ENCODE measurements around the gene MGAT4C. TPM values are rescaled to one million over a fixed set of nuclear protein-coding genes. Genes with fewer than 3 reads are reported as not detected.

The MGAT4C gene
- total RNA-seq, 2 donors from 2014 or later, result not detected

GRCh38 chr12:86249851-86250250, 6.3 kb downstream of the MGAT4C start:
- no peaks in the 10 kb centered on the region for H3K27me3 Mint-ChIP-seq
- H3K9me3 Mint-ChIP-seq, result peaks cover 17% of the 10 kb centered on the region
- H3K27ac Mint-ChIP-seq, result no peak overlapping the region
- no peak for ATAC-seq (replicated peaks)
- H3K4me1 Mint-ChIP-seq, result no peaks in the 10 kb centered on the region
- no peak overlapping the region for H3K4me3 Mint-ChIP-seq
- no peaks in the 10 kb centered on the region for H3K36me3 Mint-ChIP-seq (ENCODE audit: low read depth)

GRCh38 chr12:86249276-86249675, 6.9 kb downstream of the MGAT4C start:
- no peak overlapping the region for H3K27ac Mint-ChIP-seq
- H3K4me1 Mint-ChIP-seq, result no peaks in the 10 kb centered on the region
- ATAC-seq (replicated peaks), result no peak
- no peaks in the 10 kb centered on the region for H3K27me3 Mint-ChIP-seq
- H3K9me3 Mint-ChIP-seq, result peaks cover 19% of the 10 kb centered on the region
- no peak overlapping the region for H3K4me3 Mint-ChIP-seq
- H3K36me3 Mint-ChIP-seq (ENCODE audit: low read depth), result no peaks in the 10 kb centered on the region

- no peak for ATAC-seq (replicated peaks)
- H3K27ac Mint-ChIP-seq, result no peak overlapping the region
- no peak overlapping the region for H3K4me3 Mint-ChIP-seq
- H3K27me3 Mint-ChIP-seq, result no peaks in the 10 kb centered on the region
- no peaks in the 10 kb centered on the region for H3K36me3 Mint-ChIP-seq (ENCODE audit: low read depth)
- H3K4me1 Mint-ChIP-seq, result no peaks in the 10 kb centered on the region
- H3K9me3 Mint-ChIP-seq, result peaks cover 20% of the 10 kb centered on the region
These were observed 8.3 kb downstream of the MGAT4C start for GRCh38 chr12:86247871-86248270.

- H3K27ac Mint-ChIP-seq, result no peak overlapping the region
- no peaks in the 10 kb centered on the region for H3K36me3 Mint-ChIP-seq (ENCODE audit: low read depth)
- ATAC-seq (replicated peaks), result no peak
- H3K4me1 Mint-ChIP-seq, result no peaks in the 10 kb centered on the region
- H3K4me3 Mint-ChIP-seq, result no peak overlapping the region
- H3K27me3 Mint-ChIP-seq, result no peaks in the 10 kb centered on the region
- H3K9me3 Mint-ChIP-seq, result peaks cover 18% of the 10 kb centered on the region
These were observed 14.6 kb downstream of the MGAT4C start for GRCh38 chr12:86241600-86241999.

- Mint-ChIP-seq H3K9me3 (peaks cover 7% of the 10 kb centered on the region), H3K27ac (no peak overlapping the region), H3K4me1 (no peaks in the 10 kb centered on the region), H3K4me3 (no peak overlapping the region), H3K27me3 (no peaks in the 10 kb centered on the region), H3K36me3 (ENCODE audit: low read depth) (no peaks in the 10 kb centered on the region)
- ATAC-seq (replicated peaks), result no peak
These were observed 21.8 kb downstream of the MGAT4C start for GRCh38 chr12:86234316-86234855.

- Mint-ChIP-seq H3K4me3 (no peak overlapping the region), H3K27ac (no peak overlapping the region)
These were observed 23.1 kb downstream of the MGAT4C start for GRCh38 chr12:86233126-86233525.

GRCh38 chr12:86230516-86231146, 25.6 kb downstream of the MGAT4C start:
- Mint-ChIP-seq H3K9me3 (peaks cover 11% of the 10 kb centered on the region), H3K27ac (no peak overlapping the region), H3K4me1 (no peaks in the 10 kb centered on the region), H3K4me3 (no peak overlapping the region), H3K36me3 (ENCODE audit: low read depth) (no peaks in the 10 kb centered on the region), H3K27me3 (no peaks in the 10 kb centered on the region)
- ATAC-seq (replicated peaks), result no peak

More at GRCh38 chr12:86233126-86233525, 23.1 kb downstream of the MGAT4C start:
- Mint-ChIP-seq H3K4me1 (no peaks in the 10 kb centered on the region), H3K27me3 (no peaks in the 10 kb centered on the region), H3K36me3 (ENCODE audit: low read depth) (no peaks in the 10 kb centered on the region), H3K9me3 (peaks cover 11% of the 10 kb centered on the region)
- no peak for ATAC-seq (replicated peaks)

GRCh38 chr12:86229772-86230171, 26.4 kb downstream of the MGAT4C start:
- Mint-ChIP-seq H3K27me3 (no peaks in the 10 kb centered on the region), H3K9me3 (peaks cover 9% of the 10 kb centered on the region), H3K4me1 (no peaks in the 10 kb centered on the region), H3K4me3 (no peak overlapping the region), H3K36me3 (ENCODE audit: low read depth) (no peaks in the 10 kb centered on the region), H3K27ac (no peak overlapping the region)
- no peak for ATAC-seq (replicated peaks)

GRCh38 chr12:86228656-86229055, 27.5 kb downstream of the MGAT4C start:
- no peak overlapping the region for H3K4me3 Mint-ChIP-seq
- no peak for ATAC-seq (replicated peaks)
- H3K9me3 Mint-ChIP-seq, result peaks cover 10% of the 10 kb centered on the region

GRCh38 chr12:86226481-86226880, 29.7 kb downstream of the MGAT4C start:
- no peaks in the 10 kb centered on the region for H3K27me3 Mint-ChIP-seq
- H3K36me3 Mint-ChIP-seq (ENCODE audit: low read depth), result no peaks in the 10 kb centered on the region
- no peaks in the 10 kb centered on the region for H3K4me1 Mint-ChIP-seq
- H3K27ac Mint-ChIP-seq, result no peak overlapping the region
- peaks cover 7% of the 10 kb centered on the region for H3K9me3 Mint-ChIP-seq
- no peak for ATAC-seq (replicated peaks)
- no peak overlapping the region for H3K4me3 Mint-ChIP-seq

More at GRCh38 chr12:86228656-86229055, 27.5 kb downstream of the MGAT4C start:
- Mint-ChIP-seq H3K27me3 (no peaks in the 10 kb centered on the region), H3K4me1 (no peaks in the 10 kb centered on the region), H3K36me3 (ENCODE audit: low read depth) (no peaks in the 10 kb centered on the region), H3K27ac (no peak overlapping the region)

GRCh38 chr12:86216591-86216990, 39.6 kb downstream of the MGAT4C start:
- no peak overlapping the region for H3K27ac Mint-ChIP-seq
- no peaks in the 10 kb centered on the region for H3K36me3 Mint-ChIP-seq (ENCODE audit: low read depth)
- no peaks in the 10 kb centered on the region for H3K4me1 Mint-ChIP-seq
- peaks cover 13% of the 10 kb centered on the region for H3K9me3 Mint-ChIP-seq
- H3K4me3 Mint-ChIP-seq, result no peak overlapping the region
- no peak for ATAC-seq (replicated peaks)
- H3K27me3 Mint-ChIP-seq, result no peaks in the 10 kb centered on the region

GRCh38 chr12:86213012-86213411, 43.2 kb downstream of the MGAT4C start:
- H3K27ac Mint-ChIP-seq, result no peak overlapping the region
- ATAC-seq (replicated peaks), result no peak
- H3K4me1 Mint-ChIP-seq, result no peaks in the 10 kb centered on the region
- H3K4me3 Mint-ChIP-seq, result no peak overlapping the region
- peaks cover 14% of the 10 kb centered on the region for H3K9me3 Mint-ChIP-seq
- H3K36me3 Mint-ChIP-seq (ENCODE audit: low read depth), result no peaks in the 10 kb centered on the region
- H3K27me3 Mint-ChIP-seq, result no peaks in the 10 kb centered on the region

- no peaks in the 10 kb centered on the region for H3K4me1 Mint-ChIP-seq
- H3K9me3 Mint-ChIP-seq, result peaks cover 10% of the 10 kb centered on the region
- no peak overlapping the region for H3K27ac Mint-ChIP-seq
- no peaks in the 10 kb centered on the region for H3K27me3 Mint-ChIP-seq
- H3K4me3 Mint-ChIP-seq, result no peak overlapping the region
- H3K36me3 Mint-ChIP-seq (ENCODE audit: low read depth), result no peaks in the 10 kb centered on the region
- no peak for ATAC-seq (replicated peaks)
These were observed 57.3 kb downstream of the MGAT4C start for GRCh38 chr12:86198696-86199444.

- peaks cover 7% of the 10 kb centered on the region for H3K9me3 Mint-ChIP-seq
- no peaks in the 10 kb centered on the region for H3K27me3 Mint-ChIP-seq
- no peak overlapping the region for H3K27ac Mint-ChIP-seq
These were observed 59.7 kb downstream of the MGAT4C start for GRCh38 chr12:86196465-86196864.

GRCh38 chr12:86194721-86195120, 61.5 kb downstream of the MGAT4C start:
- ATAC-seq (replicated peaks), result no peak
- no peaks in the 10 kb centered on the region for H3K4me1 Mint-ChIP-seq

More at GRCh38 chr12:86196465-86196864, 59.7 kb downstream of the MGAT4C start:
- H3K36me3 Mint-ChIP-seq (ENCODE audit: low read depth), result no peaks in the 10 kb centered on the region
- H3K4me1 Mint-ChIP-seq, result no peaks in the 10 kb centered on the region
- ATAC-seq (replicated peaks), result no peak
- no peak overlapping the region for H3K4me3 Mint-ChIP-seq

More at GRCh38 chr12:86194721-86195120, 61.5 kb downstream of the MGAT4C start:
- Mint-ChIP-seq H3K27ac (no peak overlapping the region), H3K4me3 (no peak overlapping the region), H3K9me3 (peaks cover 7% of the 10 kb centered on the region), H3K27me3 (no peaks in the 10 kb centered on the region), H3K36me3 (ENCODE audit: low read depth) (no peaks in the 10 kb centered on the region)
